Activated CD8-positive, alpha-beta T cell treated with anti-CD3 and anti-CD28 coated beads, Interleukin-2, amount 10 ng/mL, durations not matched to agents 7 days and 5 days (primary cell): Measurements from ENCODE around the gene FOXK1. TPM values are rescaled to one million over a fixed set of nuclear protein-coding genes. Genes with fewer than 3 reads are reported as not detected.
"Not testable (repeated sequence)": the region's sequence is repeated elsewhere in the genome, so short reads cannot be mapped to it uniquely, and the experiment has no call there.

ENCODE experiments used
- ATAC-seq: fragments of 150-1000 bp; cut with Tn5 transposase; one replicate; pipeline ENCODE4 v1.10.0; 2021; ENCODE audit warnings: moderate library complexity
- CTCF ChIA-PET: fragments of 350-600 bp; sonication (Branson Sonifier 250); formaldehyde crosslinking; loops from one replicate; lab custom pipeline; 2021; ENCODE audit warnings: antibody characterized with exemption; lab: Charles Lee
- POLR2A ChIA-PET: fragments of 350-600 bp; sonication (Branson Sonifier 250); formaldehyde crosslinking; loops from one replicate; lab custom pipeline; 2021; ENCODE audit warnings: antibody characterized with exemption; lab: Charles Lee
- DNase-seq: peaks from one replicate; pipeline ENCODE4 v3.0.0-alpha.2; 2020
- H3K27ac Mint-ChIP-seq: one replicate; pipeline ENCODE4 v1.8.0; 2021; ENCODE audit warnings: mild to moderate bottlenecking, mixed read lengths
- H3K27me3 Mint-ChIP-seq: one replicate; pipeline ENCODE4 v1.8.0; 2021; ENCODE audit warnings: low read depth, mixed read lengths
- H3K36me3 Mint-ChIP-seq: one replicate; pipeline ENCODE4 v1.8.0; 2021; ENCODE audit warnings: low read depth, mixed read lengths
- H3K4me1 Mint-ChIP-seq: one replicate; pipeline ENCODE4 v1.8.0; 2021; ENCODE audit warnings: low read depth, mixed read lengths
- H3K4me3 Mint-ChIP-seq: one replicate; pipeline ENCODE4 v1.8.0; 2021; ENCODE audit warnings: mild to moderate bottlenecking, mixed read lengths
- H3K9me3 Mint-ChIP-seq: one replicate; pipeline ENCODE4 v1.8.0; 2022; ENCODE audit warnings: mixed read lengths; ENCODE audit not compliant: insufficient read depth
- total RNA-seq, 2 experiments: library from RNA; stranded (reverse); gene quantifications; one replicate each; pipeline ENCODE4 v1.2.3, GENCODE V29; 2021

Gene FOXK1
- total RNA-seq, 2 experiments from 2014 or later = 26.8 to 28.5 TPM

GRCh38 chr7:4793385-4793993, 111.4 kb downstream of the FOXK1 start:
- H3K4me1 Mint-ChIP-seq, POLR2A ChIA-PET, H3K27ac Mint-ChIP-seq, H3K27me3 Mint-ChIP-seq, DNase-seq, H3K4me3 Mint-ChIP-seq, H3K9me3 Mint-ChIP-seq, ATAC-seq: not testable (repeated sequence)
- H3K36me3 Mint-ChIP-seq = peaks cover 19% of the 10 kb centered on the region
- CTCF ChIA-PET = interaction anchor here (0.6 to 2.2 kb wide), 2 partner anchors 18 to 241 kb away, joined by 3 to 10 read pairs; partner anchors contain the start of gene AP5Z1

GRCh38 chr7:4794171-4794570, 112.1 kb downstream of the FOXK1 start:
- ATAC-seq, H3K4me3 Mint-ChIP-seq, H3K27me3 Mint-ChIP-seq, POLR2A ChIA-PET, H3K9me3 Mint-ChIP-seq, DNase-seq, H3K27ac Mint-ChIP-seq, H3K4me1 Mint-ChIP-seq: not testable (repeated sequence)
- peaks cover 19% of the 10 kb centered on the region for H3K36me3 Mint-ChIP-seq
- CTCF ChIA-PET = interaction anchor here (0.6 kb wide), 1 partner anchor 241 kb away, joined by 3 read pairs; no protein-coding TSS in a partner anchor

GRCh38 chr7:4794591-4795350, 112.7 kb downstream of the FOXK1 start:
- Mint-ChIP-seq H3K4me3 (no peak overlapping the region), H3K36me3 (peaks cover 19% of the 10 kb centered on the region), H3K27ac (no peak overlapping the region), H3K9me3 (no peaks in the 10 kb centered on the region), H3K27me3 (no peaks in the 10 kb centered on the region), H3K4me1 (no peaks in the 10 kb centered on the region)
- no peak for DNase-seq
- no peak for ATAC-seq
- ChIA-PET CTCF (interaction anchor here (4.2 kb wide), 1 partner anchor 89 kb away, joined by 21 read pairs; the partner anchor contains the start of gene RADIL), POLR2A (no interaction called here)

DNA sequence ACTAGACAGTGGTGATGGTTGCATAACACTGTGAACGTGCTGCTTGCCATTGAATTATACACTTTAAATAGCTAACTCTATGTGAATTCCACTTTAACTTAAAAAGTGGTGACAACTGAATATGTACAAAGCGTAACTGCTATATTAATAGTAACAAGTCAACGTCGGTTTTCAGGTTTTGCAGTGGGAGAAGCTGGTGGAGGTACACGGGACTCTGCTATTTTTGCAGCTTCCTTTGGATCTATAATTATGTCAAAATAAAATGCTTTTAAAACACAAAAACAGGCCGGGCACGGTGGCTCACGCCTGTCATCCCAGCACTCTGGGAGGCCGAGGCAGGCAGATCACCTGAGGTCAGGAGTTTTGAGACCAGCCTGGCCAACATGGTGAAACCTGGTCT, 114.4 kb downstream of the FOXK1 start:
- ATAC-seq = no peak
- Mint-ChIP-seq H3K9me3 (no peaks in the 10 kb centered on the region), H3K27me3 (no peaks in the 10 kb centered on the region), H3K36me3 (peaks cover 14% of the 10 kb centered on the region), H3K4me3 (no peak overlapping the region), H3K27ac (no peak overlapping the region), H3K4me1 (no peaks in the 10 kb centered on the region)
- DNase-seq = no peak
- ChIA-PET POLR2A (no interaction called here), CTCF (interaction anchor here (1.0 to 4.2 kb wide), 2 partner anchors 13 to 87 kb away, joined by 3 to 21 read pairs; partner anchors contain the start of gene RADIL)

- POLR2A ChIA-PET = interaction anchor here (1.0 to 1.2 kb wide), 2 partner anchors 11 to 23 kb away, joined by 3 to 4 read pairs; partner anchors contain the start of gene AP5Z1
- Mint-ChIP-seq H3K27me3 (no peaks in the 10 kb centered on the region), H3K27ac (no peak overlapping the region), H3K36me3 (peaks cover 11% of the 10 kb centered on the region), H3K4me1 (no peaks in the 10 kb centered on the region), H3K9me3 (no peaks in the 10 kb centered on the region), H3K4me3 (no peak overlapping the region)
- DNase-seq = peak; percentile 68
- CTCF ChIA-PET = interaction anchor here (0.7 to 4.2 kb wide), 11 partner anchors 9 to 321 kb away, joined by 3 to 21 read pairs (median 4); partner anchors contain the start of genes AP5Z1 and RADIL
- ATAC-seq = peak; percentile 84
These were observed 116.0 kb downstream of the FOXK1 start for GRCh38 chr7:4797858-4798705.

GRCh38 chr7:4798706-4799235, 116.7 kb downstream of the FOXK1 start:
- Mint-ChIP-seq H3K9me3 (no peaks in the 10 kb centered on the region), H3K27me3 (no peaks in the 10 kb centered on the region), H3K36me3 (peaks cover 11% of the 10 kb centered on the region), H3K4me3 (no peak overlapping the region), H3K4me1 (no peaks in the 10 kb centered on the region), H3K27ac (no peak overlapping the region)
- ChIA-PET POLR2A (interaction anchor here (1.0 to 1.2 kb wide), 2 partner anchors 11 to 23 kb away, joined by 3 to 4 read pairs; partner anchors contain the start of gene AP5Z1), CTCF (interaction anchor here (0.7 to 4.2 kb wide), 10 partner anchors 8 to 321 kb away, joined by 3 to 21 read pairs (median 4); partner anchors contain the start of genes AP5Z1 and RADIL)
- DNase-seq (no peak), ATAC-seq (no peak)

GRCh38 chr7:4799508-4800268, 117.6 kb downstream of the FOXK1 start:
- POLR2A ChIA-PET = no interaction called here
- H3K36me3 Mint-ChIP-seq = peaks cover 3% of the 10 kb centered on the region
- CTCF ChIA-PET = interaction anchor here (1.3 kb wide), 1 partner anchor 285 kb away, joined by 3 read pairs; no protein-coding TSS in a partner anchor
- no peak for ATAC-seq
- H3K27me3 Mint-ChIP-seq = no peaks in the 10 kb centered on the region
- no peaks in the 10 kb centered on the region for H3K4me1 Mint-ChIP-seq
- H3K4me3 Mint-ChIP-seq = no peak overlapping the region
- H3K27ac Mint-ChIP-seq = no peak overlapping the region
- H3K9me3 Mint-ChIP-seq = no peaks in the 10 kb centered on the region
- no peak for DNase-seq

DNA sequence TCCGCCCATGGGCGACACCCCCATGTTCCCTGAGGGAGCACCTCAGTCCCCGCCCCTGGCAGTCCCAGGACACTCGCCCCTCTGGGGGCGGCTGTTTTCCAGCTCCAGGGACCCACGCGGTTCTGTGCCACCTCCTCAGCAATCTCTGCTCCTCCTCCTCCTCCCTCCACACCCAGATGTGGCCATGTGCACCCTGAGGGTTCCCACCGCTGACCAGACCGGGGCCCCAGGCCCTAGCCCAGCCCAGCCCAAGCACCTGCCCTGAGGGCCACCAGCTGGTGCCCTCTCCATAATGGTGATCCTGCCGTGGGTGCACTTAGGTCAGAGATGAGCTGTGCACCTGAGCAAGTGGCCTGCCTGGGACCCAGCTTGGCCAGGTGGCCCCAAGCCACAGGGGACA, 118.4 kb downstream of the FOXK1 start:
- H3K27me3 Mint-ChIP-seq = no peaks in the 10 kb centered on the region
- CTCF ChIA-PET = no interaction called here
- H3K36me3 Mint-ChIP-seq = peaks cover 3% of the 10 kb centered on the region
- ATAC-seq (no peak), DNase-seq (no peak)
- POLR2A ChIA-PET = no interaction called here
- H3K9me3 Mint-ChIP-seq = no peaks in the 10 kb centered on the region
- no peak overlapping the region for H3K4me3 Mint-ChIP-seq
- no peak overlapping the region for H3K27ac Mint-ChIP-seq
- H3K4me1 Mint-ChIP-seq = no peaks in the 10 kb centered on the region

GRCh38 chr7:4800926-4801838, 119.1 kb downstream of the FOXK1 start:
- ChIA-PET CTCF (no interaction called here), POLR2A (no interaction called here)
- peaks cover 1% of the 10 kb centered on the region for H3K36me3 Mint-ChIP-seq
- H3K27me3 Mint-ChIP-seq = no peaks in the 10 kb centered on the region
- H3K9me3 Mint-ChIP-seq = no peaks in the 10 kb centered on the region
- no peak for DNase-seq
- no peak for ATAC-seq
- H3K4me1 Mint-ChIP-seq = no peaks in the 10 kb centered on the region
- peak overlapping the region; percentile 49 for H3K27ac Mint-ChIP-seq
- H3K4me3 Mint-ChIP-seq = no peak overlapping the region

GRCh38 chr7:4801839-4802231, 119.7 kb downstream of the FOXK1 start:
- Mint-ChIP-seq H3K4me1 (no peaks in the 10 kb centered on the region), H3K9me3 (no peaks in the 10 kb centered on the region), H3K4me3 (no peak overlapping the region), H3K36me3 (no peaks in the 10 kb centered on the region), H3K27me3 (peaks cover 4% of the 10 kb centered on the region), H3K27ac (no peak overlapping the region)
- CTCF ChIA-PET = no interaction called here
- ATAC-seq (no peak), DNase-seq (no peak)
- POLR2A ChIA-PET = no interaction called here
